Fibroblast of lung (primary cell): ENCODE measurements around the gene TRAP1.

Experiments used
- EZH2 ChIP-seq: IDR thresholded peaks from 2 replicates; pipeline ENCODE4 v1.5.1; 2012; ENCODE audit warnings: low read length, control low read depth, mild to moderate bottlenecking; ENCODE audit errors: missing control alignments
- TF ChIP-seq, protein P1 (sequence below), 2 donors: IDR thresholded peaks in 1 of 2; conservative IDR thresholded peaks in 1 of 2; 1 replicate in 1 of 2; 2 replicates in 1 of 2; pipeline ENCODE4 v1.5.1; 2011 to 2012; ENCODE audit warnings: low read length in 2 of 2, control low read depth in 1 of 2, inconsistent platforms in 1 of 2, low read depth in 1 of 2, mild to moderate bottlenecking in 1 of 2

DNA sequence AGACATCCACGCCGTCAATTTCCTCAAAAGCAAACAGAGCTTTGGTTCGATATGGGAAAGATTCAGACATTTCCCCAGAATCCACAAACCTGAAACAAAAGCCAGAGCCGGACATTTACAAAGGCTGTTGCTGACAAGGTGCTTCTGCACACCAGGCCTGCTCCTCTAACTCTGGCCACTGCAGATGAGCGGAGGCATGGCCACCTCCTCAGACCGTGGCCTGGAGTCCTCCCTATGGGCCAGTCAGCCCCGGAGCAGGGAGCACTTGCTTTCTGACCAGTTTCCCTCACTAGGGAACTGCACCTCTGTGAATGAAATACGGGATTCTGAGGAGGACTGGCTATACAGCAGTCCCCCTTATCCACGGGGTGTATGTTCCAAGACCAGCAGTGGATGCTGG lies 22.3 kb upstream of the TRAP1 start:
- TF ChIP-seq, protein P1, sequence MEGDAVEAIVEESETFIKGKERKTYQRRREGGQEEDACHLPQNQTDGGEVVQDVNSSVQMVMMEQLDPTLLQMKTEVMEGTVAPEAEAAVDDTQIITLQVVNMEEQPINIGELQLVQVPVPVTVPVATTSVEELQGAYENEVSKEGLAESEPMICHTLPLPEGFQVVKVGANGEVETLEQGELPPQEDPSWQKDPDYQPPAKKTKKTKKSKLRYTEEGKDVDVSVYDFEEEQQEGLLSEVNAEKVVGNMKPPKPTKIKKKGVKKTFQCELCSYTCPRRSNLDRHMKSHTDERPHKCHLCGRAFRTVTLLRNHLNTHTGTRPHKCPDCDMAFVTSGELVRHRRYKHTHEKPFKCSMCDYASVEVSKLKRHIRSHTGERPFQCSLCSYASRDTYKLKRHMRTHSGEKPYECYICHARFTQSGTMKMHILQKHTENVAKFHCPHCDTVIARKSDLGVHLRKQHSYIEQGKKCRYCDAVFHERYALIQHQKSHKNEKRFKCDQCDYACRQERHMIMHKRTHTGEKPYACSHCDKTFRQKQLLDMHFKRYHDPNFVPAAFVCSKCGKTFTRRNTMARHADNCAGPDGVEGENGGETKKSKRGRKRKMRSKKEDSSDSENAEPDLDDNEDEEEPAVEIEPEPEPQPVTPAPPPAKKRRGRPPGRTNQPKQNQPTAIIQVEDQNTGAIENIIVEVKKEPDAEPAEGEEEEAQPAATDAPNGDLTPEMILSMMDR (conservative IDR thresholded peaks at IDR 0.05 in 1 of 2, IDR thresholded peaks at IDR 0.05 in 1 of 2; ENCODE audit: low read depth in 1 of 2, low read length in 2 of 2) = no peak
- no peak for TF ChIP-seq EZH2
